GM21786 (cell line): ENCODE data around the gene ARID4B.
A peak's percentile ranks its signal among the peaks of the same experiment; 100 is the strongest.
"Not testable (repeated sequence)": the region's sequence is repeated elsewhere in the genome, so short reads cannot be mapped to it uniquely, and the experiment has no call there.

Experiments used
- ATAC-seq: cut with Tn5 transposase; IDR thresholded peaks from one replicate; pipeline ENCODE4 v1.9.1; 2021; ENCODE audit not compliant: unreplicated experiment

ARID4B gene

GRCh38 chr1:235327559-235328270 is at the start of gene ARID4B:
ARID4B (minus strand) TSS chr1:235328179; CDS start chr1:235326919, 1,260 bp downstream.
- no peak for ATAC-seq

GRCh38 chr1:235375919-235376605 is 48.1 kb upstream of the ARID4B start:
- no peak for ATAC-seq

GRCh38 chr1:235369802-235370201 is 41.8 kb upstream of the ARID4B start:
- no peak for ATAC-seq

GRCh38 chr1:235368428-235368827 is 40.4 kb upstream of the ARID4B start:
- no peak for ATAC-seq

- ATAC-seq: peak; percentile 100
These were observed 39.3 kb upstream of the ARID4B start, which contains the start of gene TBCE for GRCh38 chr1:235367000-235367908. TBCE (plus strand) TSS chr1:235367427; CDS start chr1:235380050, 12,623 bp downstream.

- no peak for ATAC-seq
These were observed 38.3 kb upstream of the ARID4B start for GRCh38 chr1:235366286-235366685.

GRCh38 chr1:235364189-235364588 is 36.2 kb upstream of the ARID4B start:
- ATAC-seq: not testable (repeated sequence)

GRCh38 chr1:235358899-235359298 is 30.9 kb upstream of the ARID4B start:
- no peak for ATAC-seq

- ATAC-seq: no peak
These were observed 29.8 kb upstream of the ARID4B start for GRCh38 chr1:235357485-235358373.

- no peak for ATAC-seq
These were observed 23.9 kb upstream of the ARID4B start for GRCh38 chr1:235351898-235352297.

- no peak for ATAC-seq
These were observed 23.5 kb upstream of the ARID4B start for GRCh38 chr1:235351441-235351840.

- no peak for ATAC-seq
These were observed 15.7 kb upstream of the ARID4B start for GRCh38 chr1:235343726-235344125.

- ATAC-seq: no peak
These were observed 14.5 kb upstream of the ARID4B start for GRCh38 chr1:235342471-235342870.

- no peak for ATAC-seq
These were observed 14.1 kb upstream of the ARID4B start for GRCh38 chr1:235342039-235342438.

- ATAC-seq: no peak
These were observed 13.4 kb upstream of the ARID4B start for GRCh38 chr1:235341334-235341733.

- ATAC-seq: no peak
These were observed 11.8 kb upstream of the ARID4B start for GRCh38 chr1:235339746-235340145.

- ATAC-seq: no peak
These were observed 8.9 kb upstream of the ARID4B start for GRCh38 chr1:235336903-235337302.

GRCh38 chr1:235331401-235331800 is 3.4 kb upstream of the ARID4B start:
- no peak for ATAC-seq

- ATAC-seq: no peak
These were observed 2.9 kb upstream of the ARID4B start for GRCh38 chr1:235330918-235331285.

- peak; percentile 27 for ATAC-seq
These were observed 1.3 kb upstream of the ARID4B start for GRCh38 chr1:235329139-235329902.
